Measurements from ENCODE around the gene DAD1.
"Not testable (repeated sequence)": the region's sequence is repeated elsewhere in the genome, so short reads cannot be mapped to it uniquely, and the experiment has no call there.

Gene DAD1

GRCh38 chr14:22553861-22554497 lies 35.0 kb downstream of the DAD1 start:
- in situ Hi-C loops (cut with HindIII; ENCODE audit: low sequenced_read_pairs), result not testable (repeated sequence)

DNA sequence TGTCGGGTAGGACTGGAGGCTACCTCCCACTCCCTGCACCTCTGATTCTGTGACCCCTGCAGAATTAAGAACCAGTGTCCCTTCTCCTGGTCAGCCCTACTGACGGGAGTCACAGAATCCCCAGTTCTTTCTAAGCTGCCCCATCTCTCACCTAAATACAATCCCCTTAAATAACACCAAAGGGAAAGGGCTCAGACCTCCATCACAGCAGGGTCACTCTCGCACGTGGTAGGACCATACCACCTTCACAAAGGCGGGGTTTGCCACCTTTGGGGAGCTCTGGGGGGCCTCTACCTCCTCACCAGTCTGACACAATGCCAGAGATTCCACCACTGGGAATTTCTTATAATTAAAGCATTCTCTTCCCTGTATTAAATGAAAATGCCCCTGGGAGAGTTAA lies 35.6 kb downstream of the DAD1 start:
- in situ Hi-C loops (cut with HindIII; ENCODE audit: low sequenced_read_pairs), result no loop called here

GRCh38 chr14:22552827-22553076 lies 36.3 kb downstream of the DAD1 start:
- in situ Hi-C loops (cut with HindIII; ENCODE audit: low sequenced_read_pairs), result no loop called here

- in situ Hi-C loops (cut with HindIII; ENCODE audit: low sequenced_read_pairs), result no loop called here
These were observed 36.8 kb downstream of the DAD1 start for GRCh38 chr14:22552001-22552826.

GRCh38 chr14:22551605-22551997 lies 37.4 kb downstream of the DAD1 start:
- in situ Hi-C loops (cut with HindIII; ENCODE audit: low sequenced_read_pairs), result no loop called here

DNA sequence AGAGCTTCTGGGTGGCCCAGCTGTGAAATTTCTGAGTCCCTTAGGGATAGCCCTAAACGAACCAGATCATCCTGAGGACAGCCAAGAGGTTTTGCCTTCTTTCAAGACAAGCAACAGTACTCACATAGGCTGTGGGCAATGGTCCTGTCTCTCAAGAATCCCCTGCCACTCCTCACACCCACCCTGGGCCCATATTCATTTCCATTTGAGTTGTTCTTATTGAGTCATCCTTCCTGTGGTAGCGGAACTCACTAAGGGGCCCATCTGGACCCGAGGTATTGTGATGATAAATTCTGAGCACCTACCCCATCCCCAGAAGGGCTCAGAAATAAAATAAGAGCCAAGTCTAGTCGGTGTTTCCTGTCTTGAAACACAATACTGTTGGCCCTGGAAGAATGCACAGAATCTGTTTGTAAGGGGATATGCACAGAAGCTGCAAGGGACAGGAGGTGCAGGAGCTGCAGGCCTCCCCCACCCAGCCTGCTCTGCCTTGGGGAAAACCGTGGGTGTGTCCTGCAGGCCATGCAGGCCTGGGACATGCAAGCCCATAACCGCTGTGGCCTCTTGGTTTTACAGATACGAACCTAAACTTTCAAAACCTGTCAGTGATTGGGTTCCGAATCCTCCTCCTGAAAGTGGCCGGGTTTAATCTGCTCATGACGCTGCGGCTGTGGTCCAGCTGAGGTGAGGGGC lies 38.9 kb downstream of the DAD1 start:
- in situ Hi-C loops (cut with HindIII; ENCODE audit: low sequenced_read_pairs), result no loop called here

DNA sequence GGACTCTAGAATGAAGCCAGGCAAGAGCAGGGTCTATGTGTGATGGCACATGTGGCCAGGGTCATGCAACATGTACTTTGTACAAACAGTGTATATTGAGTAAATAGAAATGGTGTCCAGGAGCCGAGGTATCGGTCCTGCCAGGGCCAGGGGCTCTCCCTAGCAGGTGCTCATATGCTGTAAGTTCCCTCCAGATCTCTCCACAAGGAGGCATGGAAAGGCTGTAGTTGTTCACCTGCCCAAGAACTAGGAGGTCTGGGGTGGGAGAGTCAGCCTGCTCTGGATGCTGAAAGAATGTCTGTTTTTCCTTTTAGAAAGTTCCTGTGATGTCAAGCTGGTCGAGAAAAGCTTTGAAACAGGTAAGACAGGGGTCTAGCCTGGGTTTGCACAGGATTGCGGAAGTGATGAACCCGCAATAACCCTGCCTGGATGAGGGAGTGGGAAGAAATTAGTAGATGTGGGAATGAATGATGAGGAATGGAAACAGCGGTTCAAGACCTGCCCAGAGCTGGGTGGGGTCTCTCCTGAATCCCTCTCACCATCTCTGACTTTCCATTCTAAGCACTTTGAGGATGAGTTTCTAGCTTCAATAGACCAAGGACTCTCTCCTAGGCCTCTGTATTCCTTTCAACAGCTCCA lies 39.6 kb downstream of the DAD1 start:
- in situ Hi-C loops (cut with HindIII; ENCODE audit: low sequenced_read_pairs), result no loop called here

DNA sequence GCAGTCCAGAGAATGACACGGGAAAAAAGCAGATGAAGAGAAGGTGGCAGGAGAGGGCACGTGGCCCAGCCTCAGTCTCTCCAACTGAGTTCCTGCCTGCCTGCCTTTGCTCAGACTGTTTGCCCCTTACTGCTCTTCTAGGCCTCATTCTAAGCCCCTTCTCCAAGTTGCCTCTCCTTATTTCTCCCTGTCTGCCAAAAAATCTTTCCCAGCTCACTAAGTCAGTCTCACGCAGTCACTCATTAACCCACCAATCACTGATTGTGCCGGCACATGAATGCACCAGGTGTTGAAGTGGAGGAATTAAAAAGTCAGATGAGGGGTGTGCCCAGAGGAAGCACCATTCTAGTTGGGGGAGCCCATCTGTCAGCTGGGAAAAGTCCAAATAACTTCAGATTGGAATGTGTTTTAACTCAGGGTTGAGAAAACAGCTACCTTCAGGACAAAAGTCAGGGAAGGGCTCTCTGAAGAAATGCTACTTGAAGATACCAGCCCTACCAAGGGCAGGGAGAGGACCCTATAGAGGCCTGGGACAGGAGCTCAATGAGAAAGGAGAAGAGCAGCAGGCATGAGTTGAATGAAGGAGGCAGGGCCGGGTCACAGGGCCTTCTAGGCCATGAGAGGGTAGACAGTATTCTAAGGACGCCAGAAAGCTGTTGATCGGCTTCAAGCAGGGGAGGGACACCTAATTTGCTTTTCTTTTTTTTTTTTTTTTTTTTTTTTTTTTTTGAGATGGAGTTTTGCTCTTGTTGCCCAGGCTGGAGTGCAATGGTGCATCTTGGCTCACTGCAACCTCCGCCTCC lies 40.9 kb downstream of the DAD1 start:
- in situ Hi-C loops (cut with HindIII; ENCODE audit: low sequenced_read_pairs), result no loop called here

GRCh38 chr14:22547313-22547947 lies 41.6 kb downstream of the DAD1 start:
- in situ Hi-C loops (cut with HindIII; ENCODE audit: low sequenced_read_pairs), result no loop called here

DNA sequence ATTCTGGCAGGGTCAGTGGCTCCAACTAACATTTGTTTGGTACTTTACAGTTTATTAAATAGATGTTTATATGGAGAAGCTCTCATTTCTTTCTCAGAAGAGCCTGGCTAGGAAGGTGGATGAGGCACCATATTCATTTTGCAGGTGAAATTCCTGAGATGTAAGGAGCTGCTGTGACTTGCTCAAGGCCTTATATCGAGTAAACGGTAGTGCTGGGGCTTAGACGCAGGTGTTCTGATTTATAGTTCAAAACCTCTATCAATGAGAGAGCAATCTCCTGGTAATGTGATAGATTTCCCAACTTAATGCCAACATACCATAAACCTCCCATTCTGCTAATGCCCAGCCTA lies 42.3 kb downstream of the DAD1 start:
- in situ Hi-C loops (cut with HindIII; ENCODE audit: low sequenced_read_pairs), result no loop called here

GRCh38 chr14:22545842-22546721 lies 42.9 kb downstream of the DAD1 start:
- in situ Hi-C loops (cut with HindIII; ENCODE audit: low sequenced_read_pairs), result no loop called here

- in situ Hi-C loops (cut with HindIII; ENCODE audit: low sequenced_read_pairs), result no loop called here
These were observed 44.1 kb downstream of the DAD1 start for GRCh38 chr14:22544881-22545420.

GRCh38 chr14:22544406-22544805 lies 44.6 kb downstream of the DAD1 start:
- in situ Hi-C loops (cut with HindIII; ENCODE audit: low sequenced_read_pairs), result no loop called here

DNA sequence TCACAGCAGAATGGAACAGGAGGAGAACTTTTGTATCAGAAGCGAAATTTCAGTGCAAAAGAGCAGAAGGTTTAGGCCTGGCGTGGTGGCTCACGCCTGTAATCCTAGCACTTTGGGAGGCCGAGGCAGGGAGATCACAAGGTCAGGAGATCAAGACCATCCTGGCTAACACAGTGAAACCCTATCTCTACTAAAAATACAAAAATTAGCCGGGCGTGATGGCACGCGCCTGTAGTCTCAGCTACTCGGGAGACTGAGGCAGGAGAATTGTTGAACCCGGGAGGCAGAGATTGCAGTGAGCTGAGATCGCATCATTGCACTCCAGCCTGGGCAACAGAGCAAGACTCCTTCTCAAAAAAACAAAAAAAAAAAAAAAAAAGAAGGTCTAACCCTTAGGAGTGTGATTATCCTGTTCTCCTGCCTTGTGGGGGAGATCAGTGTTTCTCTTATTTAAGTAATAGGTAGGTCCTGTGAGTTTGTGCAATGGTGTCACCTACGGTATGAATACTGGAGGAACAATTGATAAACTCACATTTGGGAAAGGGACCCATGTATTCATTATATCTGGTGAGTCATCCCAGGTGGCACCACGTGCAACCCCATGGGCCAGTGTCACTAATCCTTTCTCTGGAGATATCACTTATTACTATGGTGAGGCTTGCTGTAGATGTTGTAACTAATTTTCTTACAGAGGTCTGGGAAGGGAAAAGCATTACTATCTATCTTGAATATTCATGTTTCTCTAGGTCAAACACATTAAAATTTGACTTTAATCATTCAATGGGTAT lies 45.3 kb downstream of the DAD1 start:
- in situ Hi-C loops (cut with HindIII; ENCODE audit: low sequenced_read_pairs), result not testable (repeated sequence)

DNA sequence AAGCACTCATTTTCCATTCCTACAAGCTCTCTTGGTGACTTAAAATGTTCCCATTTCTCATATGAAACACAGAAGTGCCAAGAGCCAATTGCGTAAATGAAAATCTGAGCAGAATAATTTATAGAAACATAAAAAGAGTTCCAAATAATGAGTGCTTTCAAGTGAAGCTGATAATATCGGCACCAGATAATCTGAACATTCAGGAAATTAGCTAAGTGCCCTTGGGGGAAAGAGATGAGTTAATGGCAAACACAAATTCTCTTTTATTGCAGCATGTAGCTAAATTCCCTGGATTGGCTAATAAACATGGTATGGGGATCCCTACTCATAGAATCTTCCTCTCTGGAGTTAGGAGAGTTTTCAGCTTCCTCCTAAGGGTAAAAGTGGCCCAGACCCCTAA lies 46.7 kb downstream of the DAD1 start:
- in situ Hi-C loops (cut with HindIII; ENCODE audit: low sequenced_read_pairs), result no loop called here

DNA sequence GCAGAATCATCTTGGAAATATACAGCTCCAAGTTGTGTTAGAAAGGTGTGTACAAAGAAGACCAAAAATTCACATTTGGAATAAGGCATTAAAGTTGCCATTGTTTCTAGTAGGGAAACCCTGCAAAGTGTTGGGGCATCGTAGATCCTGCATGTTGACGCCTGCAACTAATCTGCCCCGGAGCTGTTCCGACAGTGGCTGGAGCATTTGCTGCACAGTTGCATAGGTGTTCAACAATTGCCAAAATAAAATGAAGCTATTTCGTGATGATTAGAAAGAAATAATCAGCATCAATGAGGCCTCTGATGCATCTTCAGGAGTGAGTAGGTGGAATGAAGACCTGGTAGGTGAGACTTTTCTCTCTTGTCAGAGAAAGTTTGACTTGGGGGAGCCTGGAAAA lies 47.3 kb downstream of the DAD1 start:
- in situ Hi-C loops (cut with HindIII; ENCODE audit: low sequenced_read_pairs), result no loop called here

DNA sequence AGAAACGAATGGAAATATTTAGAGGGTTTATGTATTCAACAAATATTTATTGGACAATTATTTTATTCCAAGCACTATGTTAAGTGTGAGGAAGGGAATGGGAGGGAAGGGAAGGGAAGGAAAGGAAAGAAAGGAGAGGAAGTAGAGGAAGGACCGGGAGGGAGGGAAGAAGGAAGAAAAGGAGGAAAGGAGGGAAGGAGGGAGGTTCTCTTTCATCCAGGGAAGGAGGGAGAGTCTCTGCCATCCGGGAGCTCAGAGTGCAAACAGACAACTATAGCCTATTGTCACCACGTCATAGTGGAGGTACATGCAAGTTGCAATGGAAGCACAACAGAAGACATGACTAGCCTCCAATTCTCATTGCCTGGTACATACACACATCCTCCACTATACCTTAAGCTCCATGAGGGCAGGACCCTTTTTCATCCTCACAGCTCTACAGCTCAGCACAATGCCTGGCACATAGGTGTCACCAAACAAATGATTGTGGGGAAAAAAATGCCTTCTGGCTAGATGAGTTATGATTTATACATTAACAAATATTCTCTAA lies 48.1 kb downstream of the DAD1 start:
- in situ Hi-C loops (cut with HindIII; ENCODE audit: low sequenced_read_pairs), result no loop called here

GRCh38 chr14:22540293-22540692 lies 48.7 kb downstream of the DAD1 start:
- in situ Hi-C loops (cut with HindIII; ENCODE audit: low sequenced_read_pairs), result no loop called here
